ENCODE measurements around the gene LSAMP.

Gene LSAMP

GRCh38 chr3:115999001-115999585 is 446.2 kb downstream of the LSAMP start:
- DNase-seq, result no peak

- no peak for DNase-seq
These were observed 448.7 kb downstream of the LSAMP start for GRCh38 chr3:115996420-115997108.

GRCh38 chr3:115990669-115991068 is 454.6 kb downstream of the LSAMP start:
- no peak for DNase-seq

- no peak for DNase-seq
These were observed 455.4 kb downstream of the LSAMP start for GRCh38 chr3:115989684-115990421.

GRCh38 chr3:115986555-115987207 is 458.6 kb downstream of the LSAMP start:
- DNase-seq, result peak; percentile 46

- DNase-seq, result no peak
These were observed 462.7 kb downstream of the LSAMP start for GRCh38 chr3:115982629-115983028.

- no peak for DNase-seq
These were observed 463.2 kb downstream of the LSAMP start for GRCh38 chr3:115982108-115982507.

- no peak for DNase-seq
These were observed 464.6 kb downstream of the LSAMP start for GRCh38 chr3:115980709-115981108.

GRCh38 chr3:115977866-115978265 is 467.4 kb downstream of the LSAMP start:
- no peak for DNase-seq

GRCh38 chr3:115975796-115976195 is 469.5 kb downstream of the LSAMP start:
- no peak for DNase-seq

- DNase-seq, result no peak
These were observed 469.9 kb downstream of the LSAMP start for GRCh38 chr3:115975353-115975752.

- DNase-seq, result no peak
These were observed 470.3 kb downstream of the LSAMP start for GRCh38 chr3:115974940-115975339.

GRCh38 chr3:115968871-115969270 is 476.4 kb downstream of the LSAMP start:
- no peak for DNase-seq

GRCh38 chr3:115961380-115961779 is 483.9 kb downstream of the LSAMP start:
- no peak for DNase-seq

- DNase-seq, result no peak
These were observed 484.5 kb downstream of the LSAMP start for GRCh38 chr3:115960799-115961198.

- DNase-seq, result no peak
These were observed 486.8 kb downstream of the LSAMP start for GRCh38 chr3:115958526-115958925.

GRCh38 chr3:115947325-115947724 is 498.0 kb downstream of the LSAMP start:
- no peak for DNase-seq

GRCh38 chr3:115943579-115943978 is 501.7 kb downstream of the LSAMP start:
- DNase-seq, result no peak

GRCh38 chr3:115937054-115937453 is 508.2 kb downstream of the LSAMP start:
- no peak for DNase-seq

GRCh38 chr3:115932807-115933206 is 512.5 kb downstream of the LSAMP start:
- no peak for DNase-seq

GRCh38 chr3:115931581-115931980 is 513.7 kb downstream of the LSAMP start:
- no peak for DNase-seq

- DNase-seq, result no peak
These were observed 514.4 kb downstream of the LSAMP start for GRCh38 chr3:115930922-115931321.

- DNase-seq, result no peak
These were observed 515.1 kb downstream of the LSAMP start for GRCh38 chr3:115930168-115930567.

- DNase-seq, result no peak
These were observed 516.9 kb downstream of the LSAMP start for GRCh38 chr3:115928376-115928775.

All from COR-L47 (cell line).